H1 (cell line): ENCODE measurements around the gene DNAH10. TPM values are rescaled to one million over a fixed set of nuclear protein-coding genes. Genes with fewer than 3 reads are reported as not detected.

Source experiments
- BRCA1 ChIP-seq: IDR thresholded peaks from 2 replicates; pipeline ENCODE4 v1.6.1; 2012; ENCODE audit warnings: low read depth, low read length, improper control_type of control experiment
- HDAC2 ChIP-seq, 2 experiments: fragments of 300-600 bp in 1 of 2; sonication (generic) in 1 of 2; IDR thresholded peaks; 2 replicates each; pipeline ENCODE4 v1.6.1; 2011 to 2012; ENCODE audit warnings: low read depth in 2 of 2, low read length in 2 of 2, mild to moderate bottlenecking in 2 of 2, moderate library complexity in 2 of 2, borderline replicate concordance in 1 of 2, inconsistent platforms in 1 of 2
- JUN ChIP-seq: IDR thresholded peaks from 2 replicates; pipeline ENCODE4 v1.6.1; 2011; ENCODE audit warnings: low read depth, mild to moderate bottlenecking, improper control_type of control experiment, low read length
- POLR2AphosphoS5 ChIP-seq: IDR thresholded peaks from 2 replicates; pipeline ENCODE4 v1.6.1; 2011; ENCODE audit warnings: low read depth, low read length
- POU5F1 ChIP-seq: IDR thresholded peaks from 2 replicates; pipeline ENCODE4 v1.6.1; 2011; ENCODE audit warnings: low read depth, mild to moderate bottlenecking, low read length, moderate library complexity
- SIX5 ChIP-seq: IDR thresholded peaks from 2 replicates; pipeline ENCODE4 v1.6.1; 2011; ENCODE audit warnings: mild to moderate bottlenecking, low read depth, low read length
- SP1 ChIP-seq: IDR thresholded peaks from 2 replicates; pipeline ENCODE4 v1.6.1; 2011; ENCODE audit warnings: low read depth, low read length
- SP4 ChIP-seq: IDR thresholded peaks from 2 replicates; pipeline ENCODE4 v1.6.1; 2012; ENCODE audit warnings: low read length, inconsistent platforms
- SRF ChIP-seq: IDR thresholded peaks from 2 replicates; pipeline ENCODE4 v1.6.1; 2011; ENCODE audit warnings: mild to moderate bottlenecking, low read depth, low read length, moderate library complexity
- polyA plus RNA-seq, 7 experiments: library from polyadenylated mRNA; depleted of rRNA in 3 of 7; stranded (reverse) in 5 of 7; unstranded in 2 of 7; fragments of >200 nt in 5 of 7; fragments of 200-250 nt in 2 of 7; gene quantifications; 1 replicate in 5 of 7; 2 replicates in 1 of 7; 4 replicates in 1 of 7; pipeline versions ENCODE4 v1.2.1 to v1.2.3, GENCODE V29; 2011 to 2013; ENCODE audit warnings: missing spikeins in 2 of 7, mixed read lengths in 2 of 7
- total RNA-seq: library from RNA; stranded (reverse); fragmentation: NEBNext Ultra II Directional; extraction: Animal tissue kit (Norgen Biotek cat#: 25700); gene quantifications from 2 replicates; pipeline ENCODE4 v1.2.1, GENCODE V29; 2021

DNAH10 gene
- total and polyA plus RNA-seq, 2 of the 8 experiments (the other 6 are each of a cell fraction or from before 2014, with no cell fraction given) = 0.02 to 0.24 TPM

GRCh38 chr12:123939716-123940626 lies 177.9 kb downstream of the DNAH10 start (continued):
- TF ChIP-seq JUN (no peak), POLR2AphosphoS5 (no peak), SRF (no peak), SP4 (no peak), SP1 (no peak), SIX5 (no peak), HDAC2 (IDR thresholded peaks at IDR 0.05; ENCODE audit: borderline replicate concordance in 1 of 2, low read depth in 2 of 2, low read length in 2 of 2) (no peak), POU5F1 (no peak), BRCA1 (no peak)
